ENCODE measurements around the gene GDPD4.

Gene GDPD4

DNA sequence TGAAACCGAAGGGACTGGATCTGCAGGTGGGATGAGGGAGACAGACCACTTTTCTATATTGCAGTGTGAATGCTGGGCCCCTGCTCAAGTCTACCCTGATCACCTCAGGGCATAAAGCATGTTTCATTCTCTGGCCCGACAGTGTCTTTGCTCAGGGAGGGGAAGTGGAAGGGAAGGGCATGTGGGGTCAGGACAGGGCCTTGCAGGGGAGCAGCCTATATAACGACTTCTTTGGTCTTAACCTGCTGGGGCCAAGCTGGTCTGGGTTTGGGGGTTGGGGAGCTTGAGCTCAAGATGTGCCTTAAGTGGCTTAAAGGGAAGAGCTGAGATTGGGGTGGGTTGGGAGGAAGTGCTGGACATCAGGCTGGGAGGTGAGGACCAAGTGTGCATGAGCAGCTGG, 86.4 kb downstream of the GDPD4 start:
- H2AFZ ChIP-seq (ENCODE audit: low read length) = no peak overlapping the region
- TF ChIP-seq EZH2phosphoT487 (IDR thresholded peaks at IDR 0.05; ENCODE audit: borderline replicate concordance) = no peak
- TF ChIP-seq CTCF (conservative IDR thresholded peaks at IDR 0.05; ENCODE audit: low read length) = no peak

DNA sequence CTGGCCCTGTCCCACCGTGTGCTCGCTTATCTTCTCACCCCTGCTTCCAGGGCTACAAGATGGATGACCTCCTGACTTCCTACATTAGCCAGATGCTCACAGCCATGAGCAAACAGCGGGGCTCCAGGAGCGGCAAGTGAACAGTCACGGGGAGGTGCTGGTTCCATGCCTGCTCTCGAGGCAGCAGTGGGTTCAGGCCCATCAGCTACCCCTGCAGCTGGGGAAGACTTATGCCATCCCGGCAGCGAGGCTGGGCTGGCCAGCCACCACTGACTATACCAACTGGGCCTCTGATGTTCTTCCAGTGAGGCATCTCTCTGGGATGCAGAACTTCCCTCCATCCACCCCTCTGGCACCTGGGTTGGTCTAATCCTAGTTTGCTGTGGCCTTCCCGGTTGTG, 86.9 kb downstream of the GDPD4 start:
- Histone ChIP-seq H3K9me3 (ENCODE audit: insufficient read depth, low read depth, low read length) (no peaks in the 10 kb centered on the region), H3K4me3 (ENCODE audit: low read length, poor library complexity, severe bottlenecking) (no peak overlapping the region), H3K9me2 (replicated peaks; ENCODE audit: low read depth, low read length) (no peaks in the 10 kb centered on the region), H3K27me3 (ENCODE audit: insufficient read depth, low read length, poor library complexity, severe bottlenecking) (no peaks in the 10 kb centered on the region), H3K79me2 (ENCODE audit: insufficient read depth, low read length) (no peaks in the 10 kb centered on the region), H3K36me3 (ENCODE audit: insufficient read depth, low read length) (no peaks in the 10 kb centered on the region), H4K20me1 (ENCODE audit: insufficient read depth, low read length, poor library complexity, severe bottlenecking) (no peaks in the 10 kb centered on the region), H2AFZ (ENCODE audit: low read length) (no peak overlapping the region), H3F3A (ENCODE audit: low read depth) (no peaks in the 10 kb centered on the region), H3K4me2 (ENCODE audit: low read depth, low read length, poor library complexity, severe bottlenecking) (no peak overlapping the region), H3K9ac (ENCODE audit: low read depth, low read length, poor library complexity, severe bottlenecking) (no peak overlapping the region), H3K4me1 (ENCODE audit: insufficient read depth, low read length, poor library complexity, severe bottlenecking) (peaks cover 10% of the 10 kb centered on the region)
- no peak for TF ChIP-seq CTCF (conservative IDR thresholded peaks at IDR 0.05; ENCODE audit: low read length)
- TF ChIP-seq EZH2phosphoT487 (IDR thresholded peaks at IDR 0.05; ENCODE audit: borderline replicate concordance) = no peak

More for the DNA sequence above, 86.4 kb downstream of the GDPD4 start:
- Histone ChIP-seq H3K27me3 (ENCODE audit: insufficient read depth, low read length, poor library complexity, severe bottlenecking) (no peaks in the 10 kb centered on the region), H3K9me3 (ENCODE audit: insufficient read depth, low read depth, low read length) (no peaks in the 10 kb centered on the region), H3K4me3 (ENCODE audit: low read length, poor library complexity, severe bottlenecking) (no peak overlapping the region), H3K9ac (ENCODE audit: low read depth, low read length, poor library complexity, severe bottlenecking) (no peak overlapping the region), H3K4me2 (ENCODE audit: low read depth, low read length, poor library complexity, severe bottlenecking) (no peak overlapping the region), H3K36me3 (ENCODE audit: insufficient read depth, low read length) (no peaks in the 10 kb centered on the region), H3K9me2 (replicated peaks; ENCODE audit: low read depth, low read length) (no peaks in the 10 kb centered on the region), H4K20me1 (ENCODE audit: insufficient read depth, low read length, poor library complexity, severe bottlenecking) (no peaks in the 10 kb centered on the region), H3K79me2 (ENCODE audit: insufficient read depth, low read length) (no peaks in the 10 kb centered on the region), H3K4me1 (ENCODE audit: insufficient read depth, low read length, poor library complexity, severe bottlenecking) (peaks cover 10% of the 10 kb centered on the region), H3F3A (ENCODE audit: low read depth) (no peaks in the 10 kb centered on the region)

- no peaks in the 10 kb centered on the region for H3K9me3 ChIP-seq (ENCODE audit: insufficient read depth, low read depth, low read length)
- H3K9ac ChIP-seq (ENCODE audit: low read depth, low read length, poor library complexity, severe bottlenecking) = no peak overlapping the region
- no peak overlapping the region for H3K4me2 ChIP-seq (ENCODE audit: low read depth, low read length, poor library complexity, severe bottlenecking)
- no peaks in the 10 kb centered on the region for H3K79me2 ChIP-seq (ENCODE audit: insufficient read depth, low read length)
- no peaks in the 10 kb centered on the region for H4K20me1 ChIP-seq (ENCODE audit: insufficient read depth, low read length, poor library complexity, severe bottlenecking)
- no peaks in the 10 kb centered on the region for H3K27me3 ChIP-seq (ENCODE audit: insufficient read depth, low read length, poor library complexity, severe bottlenecking)
- no peaks in the 10 kb centered on the region for H3K9me2 ChIP-seq (replicated peaks; ENCODE audit: low read depth, low read length)
- no peak overlapping the region for H2AFZ ChIP-seq (ENCODE audit: low read length)
- H3F3A ChIP-seq (ENCODE audit: low read depth) = no peaks in the 10 kb centered on the region
- peaks cover 10% of the 10 kb centered on the region for H3K4me1 ChIP-seq (ENCODE audit: insufficient read depth, low read length, poor library complexity, severe bottlenecking)
- no peaks in the 10 kb centered on the region for H3K36me3 ChIP-seq (ENCODE audit: insufficient read depth, low read length)
- no peak for TF ChIP-seq CTCF (conservative IDR thresholded peaks at IDR 0.05; ENCODE audit: low read length)
- no peak for TF ChIP-seq EZH2phosphoT487 (IDR thresholded peaks at IDR 0.05; ENCODE audit: borderline replicate concordance)
- H3K4me3 ChIP-seq (ENCODE audit: low read length, poor library complexity, severe bottlenecking) = no peak overlapping the region
These were observed 87.7 kb downstream of the GDPD4 start for GRCh38 chr11:77213589-77214428.
